Middle frontal gyrus (tissue), 1 donor: ENCODE data around the gene DOCK3.

ENCODE experiments used
- DNase-seq: peaks from one replicate; pipeline ENCODE4 v3.0.0-alpha.2; 2015; ENCODE audit warnings: low spot score; ENCODE audit errors: extremely low spot score

DOCK3 gene, protein sequence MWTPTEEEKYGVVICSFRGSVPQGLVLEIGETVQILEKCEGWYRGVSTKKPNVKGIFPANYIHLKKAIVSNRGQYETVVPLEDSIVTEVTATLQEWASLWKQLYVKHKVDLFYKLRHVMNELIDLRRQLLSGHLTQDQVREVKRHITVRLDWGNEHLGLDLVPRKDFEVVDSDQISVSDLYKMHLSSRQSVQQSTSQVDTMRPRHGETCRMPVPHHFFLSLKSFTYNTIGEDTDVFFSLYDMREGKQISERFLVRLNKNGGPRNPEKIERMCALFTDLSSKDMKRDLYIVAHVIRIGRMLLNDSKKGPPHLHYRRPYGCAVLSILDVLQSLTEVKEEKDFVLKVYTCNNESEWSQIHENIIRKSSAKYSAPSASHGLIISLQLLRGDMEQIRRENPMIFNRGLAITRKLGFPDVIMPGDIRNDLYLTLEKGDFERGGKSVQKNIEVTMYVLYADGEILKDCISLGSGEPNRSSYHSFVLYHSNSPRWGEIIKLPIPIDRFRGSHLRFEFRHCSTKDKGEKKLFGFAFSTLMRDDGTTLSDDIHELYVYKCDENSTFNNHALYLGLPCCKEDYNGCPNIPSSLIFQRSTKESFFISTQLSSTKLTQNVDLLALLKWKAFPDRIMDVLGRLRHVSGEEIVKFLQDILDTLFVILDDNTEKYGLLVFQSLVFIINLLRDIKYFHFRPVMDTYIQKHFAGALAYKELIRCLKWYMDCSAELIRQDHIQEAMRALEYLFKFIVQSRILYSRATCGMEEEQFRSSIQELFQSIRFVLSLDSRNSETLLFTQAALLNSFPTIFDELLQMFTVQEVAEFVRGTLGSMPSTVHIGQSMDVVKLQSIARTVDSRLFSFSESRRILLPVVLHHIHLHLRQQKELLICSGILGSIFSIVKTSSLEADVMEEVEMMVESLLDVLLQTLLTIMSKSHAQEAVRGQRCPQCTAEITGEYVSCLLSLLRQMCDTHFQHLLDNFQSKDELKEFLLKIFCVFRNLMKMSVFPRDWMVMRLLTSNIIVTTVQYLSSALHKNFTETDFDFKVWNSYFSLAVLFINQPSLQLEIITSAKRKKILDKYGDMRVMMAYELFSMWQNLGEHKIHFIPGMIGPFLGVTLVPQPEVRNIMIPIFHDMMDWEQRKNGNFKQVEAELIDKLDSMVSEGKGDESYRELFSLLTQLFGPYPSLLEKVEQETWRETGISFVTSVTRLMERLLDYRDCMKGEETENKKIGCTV (N-terminal part only)

DNA sequence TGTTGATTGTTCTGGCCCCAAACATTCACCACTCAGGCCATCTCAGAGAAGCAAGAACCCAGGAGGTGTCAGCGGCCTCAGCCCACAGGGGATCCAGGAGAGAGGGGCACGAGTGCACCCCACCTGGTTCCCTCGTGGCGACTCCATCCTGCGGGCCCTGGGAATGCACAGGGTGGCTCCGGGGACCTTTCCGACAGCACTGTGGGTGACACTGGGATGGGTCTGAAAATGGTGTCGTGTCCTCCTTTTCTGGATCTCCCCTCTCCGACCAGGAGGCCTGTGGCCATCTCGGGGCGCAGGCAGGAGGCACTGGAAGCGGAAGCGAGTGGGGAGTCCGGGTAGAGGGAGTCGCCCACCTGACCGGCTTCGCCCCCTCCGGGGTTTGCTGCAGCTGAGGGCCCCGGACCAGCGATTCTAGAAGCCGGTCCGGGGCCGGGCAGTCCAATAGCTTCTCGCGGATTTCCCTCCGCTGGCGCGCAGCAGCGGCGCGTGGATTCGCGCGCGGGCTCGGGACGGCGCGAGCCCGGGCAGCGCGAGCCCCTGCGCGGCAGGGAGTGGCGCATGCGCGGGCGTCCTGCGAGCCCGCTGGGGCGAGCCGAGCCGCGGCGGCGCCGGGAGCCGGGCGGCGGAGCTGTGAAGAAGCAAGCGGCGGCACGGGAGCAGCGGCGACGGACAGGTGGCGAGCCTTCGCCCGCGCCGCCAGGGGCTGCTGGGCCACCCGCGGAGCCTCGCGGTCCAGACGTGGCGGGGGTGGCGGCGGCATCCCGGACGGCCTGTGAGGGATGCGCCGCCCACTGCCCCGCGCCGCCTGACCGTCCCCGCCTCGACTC, at the start of gene DOCK3:
Gene DOCK3, plus strand, starts transcription at position 579 of the 830 bp plus-strand sequence. CDS start 337 bp downstream, outside the sequence.
- peak; percentile 61 for DNase-seq

DNA sequence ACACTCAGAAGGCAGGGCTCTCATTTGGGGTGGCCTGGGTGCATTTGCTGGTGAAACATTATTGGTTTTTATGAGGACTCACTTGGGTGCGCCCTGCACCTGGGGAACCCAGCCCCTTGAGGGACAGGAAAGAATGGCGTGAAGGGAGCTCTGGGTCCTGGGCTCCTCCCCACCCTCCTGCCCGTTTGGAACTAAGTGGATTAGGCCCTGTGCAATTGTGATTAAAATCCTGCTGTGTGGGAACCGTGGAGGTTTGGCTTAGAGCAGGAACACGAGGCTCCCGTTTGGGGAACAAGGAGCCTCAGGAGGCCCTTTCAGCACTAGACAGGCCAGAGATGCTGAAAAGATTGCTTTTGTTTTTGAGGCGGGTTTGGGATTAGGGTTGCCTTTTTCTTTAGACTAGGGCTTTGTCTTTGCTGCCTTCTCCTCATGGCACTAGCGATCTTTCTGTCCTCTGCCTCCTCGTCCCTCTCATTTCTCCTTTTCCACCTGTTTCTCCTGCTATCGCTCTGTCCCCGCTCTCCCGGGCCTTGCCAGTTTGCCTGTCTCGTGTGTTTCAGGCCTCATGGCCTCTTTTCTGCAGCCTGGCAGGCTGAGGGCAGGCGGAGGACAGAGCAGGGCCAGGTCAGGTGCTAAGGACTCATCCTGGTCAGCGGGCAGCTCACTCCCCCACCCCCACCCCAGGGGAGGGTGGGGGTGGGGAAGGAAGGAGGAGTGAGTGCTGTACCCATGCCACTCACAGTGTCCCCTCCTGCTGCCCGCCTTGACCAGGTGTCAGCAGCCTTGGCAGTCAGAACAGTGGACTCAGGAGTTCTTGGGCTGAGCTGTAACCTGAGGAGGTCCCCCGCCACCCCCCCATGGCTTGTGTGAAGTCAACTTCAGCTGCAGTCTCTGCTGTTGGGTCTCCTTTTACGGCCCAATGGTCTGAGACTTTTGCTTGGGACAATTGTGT, 49.2 kb upstream of the DOCK3 start:
- DNase-seq, result no peak

DNA sequence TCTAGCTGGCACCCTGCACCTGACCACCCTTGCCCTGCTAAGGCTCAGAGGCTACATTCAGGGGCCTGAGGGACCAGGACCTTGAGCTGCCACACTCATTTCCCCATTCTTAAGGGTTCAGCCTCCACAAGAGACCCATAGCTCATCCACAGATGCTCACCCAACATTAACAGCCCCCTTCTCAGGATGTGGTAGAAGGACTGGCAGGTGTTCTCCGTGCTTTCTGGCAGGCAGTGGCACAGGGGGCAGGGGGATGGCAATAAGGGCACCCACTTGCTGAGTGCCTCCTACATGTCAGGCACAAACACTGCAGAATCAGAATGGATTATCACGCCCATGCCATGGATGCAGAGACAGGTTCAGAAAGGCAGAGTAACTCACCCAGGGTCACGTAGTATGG, 48.3 kb upstream of the DOCK3 start:
- no peak for DNase-seq

DNA sequence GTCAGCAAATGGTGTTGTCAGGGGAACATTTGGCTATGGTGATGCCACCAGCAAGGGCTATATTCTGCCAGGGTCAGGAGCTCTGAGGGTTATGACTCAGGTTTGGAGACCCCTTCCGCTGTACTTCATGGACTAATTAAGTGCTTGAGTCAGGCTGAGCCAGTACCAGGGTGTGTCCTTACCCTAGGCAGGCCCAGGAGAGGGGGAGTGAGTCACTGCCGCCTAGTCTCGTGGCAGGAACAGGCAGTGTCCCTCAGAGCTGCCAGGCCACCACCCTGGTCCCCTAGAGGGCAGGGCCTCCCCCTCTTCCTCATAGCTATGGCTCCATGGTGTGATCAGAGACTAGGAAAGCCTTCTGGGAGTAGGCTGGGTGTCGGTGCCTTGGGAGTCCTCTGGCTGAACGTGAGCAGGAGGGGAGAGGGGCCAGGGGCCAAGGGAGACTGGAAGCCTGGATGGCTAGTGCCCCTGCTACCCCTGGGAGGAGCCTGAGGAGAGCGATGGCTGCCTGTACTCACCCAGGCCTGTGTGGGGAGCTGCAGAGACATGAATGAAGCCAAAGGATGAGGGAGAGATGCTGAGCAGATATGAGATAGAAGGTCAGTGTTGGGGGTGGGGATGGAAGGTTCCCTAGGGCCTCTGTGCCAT, 47.2 kb upstream of the DOCK3 start:
- DNase-seq, result no peak

DNA sequence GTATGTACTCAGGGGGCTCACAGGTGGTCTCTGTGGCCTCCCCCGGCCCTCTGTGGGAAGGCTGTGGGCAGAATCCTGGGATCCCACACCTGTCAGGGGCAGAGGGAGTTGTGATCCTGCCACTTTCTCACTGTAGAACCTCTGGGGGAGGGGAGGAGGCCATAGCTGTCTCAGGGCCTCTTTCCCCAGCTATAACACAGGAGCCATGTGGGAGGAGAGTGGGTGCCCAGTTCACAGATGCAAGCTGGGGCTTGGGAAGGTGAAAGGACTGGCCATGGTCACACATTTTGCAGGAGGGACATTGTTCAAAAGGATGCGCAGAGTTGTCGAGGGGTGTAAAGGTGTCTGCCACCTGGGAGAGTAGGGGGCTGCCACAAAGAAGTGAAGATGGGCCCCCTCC, 46.1 kb upstream of the DOCK3 start:
- no peak for DNase-seq

DNA sequence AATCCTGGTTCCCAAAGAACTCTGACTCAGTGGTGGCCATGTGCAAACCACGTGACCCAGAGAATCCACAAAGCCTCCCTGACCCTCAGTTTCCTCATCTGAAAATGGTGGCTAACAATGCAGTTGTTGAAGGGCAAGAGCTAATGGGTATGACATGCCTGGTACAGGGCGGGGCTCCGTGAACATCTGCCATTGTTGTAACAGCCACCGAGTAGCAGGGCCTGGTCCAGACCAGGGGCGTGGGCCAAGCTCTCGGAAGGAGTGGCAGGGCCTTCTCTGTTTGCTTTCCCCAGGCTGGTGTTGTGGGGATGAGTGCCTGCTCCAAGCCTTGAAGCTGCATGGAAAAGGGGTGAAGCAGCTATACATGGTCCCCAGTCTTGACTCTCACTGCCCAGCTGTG, 44.3 kb upstream of the DOCK3 start:
- no peak for DNase-seq

DNA sequence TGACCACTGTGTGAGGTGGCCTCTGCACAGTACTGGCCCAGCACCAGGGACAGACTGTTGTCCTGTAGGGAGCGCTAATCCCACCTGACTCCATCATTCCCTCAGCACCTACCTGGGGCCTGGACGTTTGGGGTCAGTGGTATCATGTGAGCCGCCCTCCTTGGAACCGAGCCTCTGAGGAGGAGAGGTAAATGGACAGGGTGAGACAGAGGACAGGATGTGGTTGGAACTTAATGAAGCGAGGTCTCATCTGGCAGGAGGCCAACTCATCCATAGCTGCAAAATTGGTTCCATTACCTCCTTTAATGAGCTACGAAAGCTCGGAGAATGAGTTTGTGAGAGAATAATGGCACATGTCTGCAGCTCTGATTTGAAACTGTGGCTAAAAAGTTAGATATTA, 43.9 kb upstream of the DOCK3 start:
- no peak for DNase-seq

DNA sequence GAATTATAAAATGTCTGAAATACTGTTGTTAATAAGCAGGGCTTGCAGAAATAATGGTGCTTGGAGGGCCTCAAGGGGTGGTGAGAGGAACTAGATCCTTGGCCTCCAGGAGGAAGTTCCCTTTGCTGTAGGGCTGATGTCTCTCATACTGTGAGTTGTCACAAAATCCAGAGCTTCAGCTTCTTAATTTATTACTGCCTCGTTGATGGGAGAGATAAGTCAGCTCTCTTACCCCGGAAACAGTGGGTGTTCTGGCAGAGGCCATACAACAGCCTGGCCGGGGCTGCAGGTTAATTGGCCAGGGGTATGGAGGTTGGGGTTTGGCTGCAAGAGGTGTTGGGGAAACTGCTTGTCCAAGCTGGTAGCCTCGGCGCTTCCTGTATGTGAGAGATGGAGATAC, 42.3 kb upstream of the DOCK3 start:
- no peak for DNase-seq

DNA sequence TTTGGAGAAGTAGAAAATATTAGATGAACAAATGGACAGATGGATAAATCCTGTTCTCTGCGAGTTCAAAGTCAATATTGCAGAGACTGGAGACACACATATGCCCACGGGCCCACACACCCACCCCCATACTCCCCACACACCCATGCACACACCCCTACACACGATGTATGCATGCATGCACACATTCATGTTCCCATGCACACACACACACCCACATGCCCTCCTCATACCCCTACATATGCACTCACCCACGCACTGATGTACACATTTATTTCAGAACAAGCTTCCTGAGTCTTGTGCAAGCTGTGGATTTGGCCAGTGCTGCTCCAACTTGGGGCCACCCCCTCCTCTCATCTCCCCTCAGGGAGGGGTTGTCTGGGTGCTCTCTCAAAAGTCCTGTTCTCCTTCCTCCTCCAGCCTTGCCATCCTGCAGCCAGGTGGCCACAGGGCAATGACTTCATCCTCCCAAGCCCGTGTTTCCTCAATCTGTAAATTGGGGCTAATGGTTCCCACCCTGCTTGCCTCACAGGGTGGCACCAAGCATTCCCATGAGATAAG, 41.4 kb upstream of the DOCK3 start:
- DNase-seq, result no peak

DNA sequence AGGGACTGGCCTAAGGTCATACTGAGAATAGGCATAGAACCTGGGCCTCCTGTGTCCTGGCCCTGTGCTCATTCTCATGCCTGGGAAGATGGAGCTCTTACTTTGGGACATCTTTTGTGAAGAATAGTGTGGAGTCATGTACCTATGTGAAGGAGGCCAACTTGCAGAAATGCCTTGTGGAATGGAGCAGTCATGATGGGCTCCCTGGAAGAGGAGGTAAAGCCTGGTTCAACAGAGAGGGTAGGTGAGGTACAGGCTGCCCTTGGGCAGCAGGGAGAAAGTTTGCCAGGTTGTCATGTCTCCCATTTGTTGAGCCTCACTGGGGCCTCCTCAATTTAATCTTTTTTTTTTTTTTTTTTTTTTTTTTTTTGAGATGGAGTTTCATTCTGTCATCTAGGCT, 39.7 kb upstream of the DOCK3 start:
- DNase-seq, result no peak

DNA sequence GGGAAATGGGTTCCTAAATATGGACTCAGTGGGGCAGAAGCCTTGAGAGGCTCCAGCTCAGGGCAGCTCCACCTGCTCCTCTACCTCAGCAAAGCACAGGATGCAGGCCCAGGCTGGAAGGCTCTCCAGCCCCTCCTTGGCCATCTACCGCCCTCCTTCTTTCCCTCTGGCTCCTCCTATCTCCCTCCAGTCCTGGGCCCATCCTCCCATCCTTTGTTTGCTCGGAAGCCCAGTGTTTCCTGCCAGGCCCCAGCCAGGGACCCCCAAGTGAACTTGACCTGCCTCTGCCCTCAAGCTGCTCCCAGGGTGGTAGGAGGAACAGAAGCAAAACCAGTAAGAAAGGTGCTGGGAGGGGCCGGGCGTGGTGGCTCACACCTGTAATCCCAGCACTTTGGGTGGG, 37.7 kb upstream of the DOCK3 start:
- no peak for DNase-seq

DNA sequence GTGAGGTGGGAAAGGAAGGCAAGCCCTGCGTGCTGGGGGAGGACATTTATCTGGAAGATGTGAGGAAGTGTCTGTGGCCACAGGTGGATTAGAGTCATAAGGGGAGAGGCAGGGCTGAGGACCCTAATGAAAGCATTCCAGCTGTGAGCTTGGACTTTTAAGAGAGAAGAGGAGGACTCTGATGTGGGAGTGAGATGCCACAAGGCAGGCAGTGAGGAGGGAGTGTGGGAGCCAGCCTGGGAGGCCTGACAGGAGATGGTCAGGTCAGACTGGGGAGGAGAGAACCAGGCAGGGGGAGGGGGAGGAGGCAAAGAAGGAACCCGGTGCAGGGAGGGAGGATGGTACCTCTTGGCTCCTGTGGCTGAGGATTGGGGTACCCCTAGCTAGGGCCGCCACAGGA, 36.8 kb upstream of the DOCK3 start:
- DNase-seq, result no peak

DNA sequence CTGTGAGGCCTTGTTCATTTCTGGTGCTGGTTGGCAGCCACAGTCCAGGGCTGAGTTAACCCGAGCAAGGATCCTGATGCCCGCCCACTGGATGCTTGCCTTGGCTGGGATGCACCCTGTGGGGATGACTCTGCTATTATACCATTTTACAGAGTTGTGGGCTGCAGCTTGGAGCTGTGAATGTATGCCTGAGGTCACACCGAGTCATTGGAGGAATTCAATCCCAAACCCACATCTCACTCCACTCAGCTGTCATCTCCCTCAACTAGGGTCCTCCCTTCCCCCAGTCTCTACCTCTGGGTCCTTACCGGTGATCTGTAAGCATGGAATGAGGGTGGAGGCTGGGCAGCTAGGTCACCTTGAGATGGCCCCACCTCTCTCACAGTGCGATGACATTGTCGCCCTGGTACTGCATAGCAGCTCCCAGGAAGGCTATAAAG, 35.7 kb upstream of the DOCK3 start:
- no peak for DNase-seq

DNA sequence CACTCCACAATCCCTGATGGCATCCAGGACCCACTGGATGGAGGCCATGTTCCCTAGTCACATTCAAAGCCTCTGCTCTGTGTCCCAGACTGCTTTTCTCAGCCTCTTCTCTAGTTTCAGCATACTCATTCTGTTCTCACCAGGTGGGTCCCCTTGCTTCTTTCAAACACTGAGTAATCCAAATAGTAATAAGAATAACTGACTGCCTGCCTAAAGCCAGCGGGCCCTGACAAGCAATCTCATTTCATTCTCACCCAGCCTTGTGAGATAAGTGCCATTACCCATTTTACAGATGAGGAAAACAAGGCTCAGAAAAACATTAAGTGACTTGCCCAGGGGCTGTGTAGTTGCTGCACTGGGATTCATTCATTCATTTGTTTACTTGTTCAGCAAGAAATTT, 32.3 kb upstream of the DOCK3 start:
- DNase-seq, result no peak

DNA sequence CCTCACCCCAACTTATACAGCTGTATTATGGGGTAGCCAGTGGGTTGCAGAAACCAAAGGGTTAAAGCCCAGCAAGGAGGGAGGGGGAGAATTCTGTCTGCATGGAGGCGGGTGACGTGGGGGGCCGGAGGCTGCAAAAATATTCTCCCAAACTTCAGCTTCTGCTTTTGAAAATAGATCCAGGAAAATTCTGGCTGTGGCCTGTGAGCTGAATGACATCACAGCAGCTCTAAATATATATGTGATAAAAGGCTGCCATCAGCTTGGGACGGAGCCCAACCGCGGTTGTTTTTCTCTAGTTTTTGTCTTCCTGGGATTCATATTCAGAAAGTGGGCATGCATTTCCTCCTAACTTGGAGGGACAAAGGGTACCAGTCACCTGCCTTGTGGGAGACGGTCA, 30.2 kb upstream of the DOCK3 start:
- peak; percentile 56 for DNase-seq

DNA sequence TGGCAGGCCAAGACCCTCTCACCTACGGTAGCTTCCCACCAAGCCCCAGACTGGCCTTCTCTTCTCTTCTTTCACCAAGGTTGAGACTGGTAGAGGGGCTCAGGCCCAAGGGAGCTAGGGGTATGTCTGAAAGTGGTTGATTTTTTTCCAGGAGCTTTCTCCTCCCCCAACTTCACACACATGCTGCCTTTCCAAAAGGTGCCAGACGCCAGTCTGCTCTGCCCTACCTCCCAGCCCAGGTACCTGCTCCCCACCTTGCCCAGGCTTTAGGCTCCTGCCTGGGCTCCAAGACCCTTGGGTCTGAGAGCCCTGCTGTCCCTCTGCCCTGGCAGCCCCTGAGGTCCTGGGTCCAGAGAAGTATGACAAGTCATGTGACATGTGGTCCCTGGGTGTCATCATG, 29.3 kb upstream of the DOCK3 start:
- DNase-seq, result no peak

DNA sequence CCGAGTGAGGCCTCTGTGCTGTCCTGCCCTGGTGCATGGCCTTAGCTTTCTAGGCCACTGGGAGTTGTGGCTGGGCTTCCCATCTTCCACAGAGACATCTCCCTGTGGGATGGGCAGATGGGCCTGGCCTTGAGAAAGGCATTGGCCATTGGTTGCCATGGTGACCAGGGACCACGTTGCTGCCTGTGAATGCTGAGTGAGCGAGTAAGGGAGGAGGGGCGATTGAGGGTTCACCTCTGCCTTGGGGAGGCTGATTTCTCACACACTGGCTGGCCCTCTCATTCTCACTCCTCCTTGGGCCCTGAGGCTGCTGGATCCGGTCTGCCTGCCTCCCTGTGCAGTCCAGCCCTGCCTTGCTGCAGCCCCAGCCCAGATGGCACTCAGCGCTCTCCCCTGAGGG, 26.4 kb upstream of the DOCK3 start:
- no peak for DNase-seq

DNA sequence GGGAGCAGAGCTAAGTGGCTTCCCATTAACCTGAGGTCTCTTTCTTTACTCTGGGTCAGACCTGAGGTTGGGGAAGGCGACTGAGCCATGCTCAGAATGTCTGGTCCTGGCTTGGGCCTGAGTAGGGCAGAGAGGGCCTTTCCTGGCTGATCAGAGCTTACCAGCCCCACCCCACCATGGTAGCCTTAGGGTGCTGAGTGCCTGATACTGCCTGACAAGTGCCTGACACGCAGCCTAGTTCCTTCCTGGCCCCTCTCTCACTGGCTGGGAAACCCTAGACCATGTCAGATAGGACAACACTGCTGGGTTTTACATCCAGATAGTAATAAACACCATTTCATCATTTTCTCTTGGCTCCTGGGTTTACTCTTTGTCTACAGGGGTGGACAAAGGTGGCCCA, 25.8 kb upstream of the DOCK3 start:
- DNase-seq, result no peak

DNA sequence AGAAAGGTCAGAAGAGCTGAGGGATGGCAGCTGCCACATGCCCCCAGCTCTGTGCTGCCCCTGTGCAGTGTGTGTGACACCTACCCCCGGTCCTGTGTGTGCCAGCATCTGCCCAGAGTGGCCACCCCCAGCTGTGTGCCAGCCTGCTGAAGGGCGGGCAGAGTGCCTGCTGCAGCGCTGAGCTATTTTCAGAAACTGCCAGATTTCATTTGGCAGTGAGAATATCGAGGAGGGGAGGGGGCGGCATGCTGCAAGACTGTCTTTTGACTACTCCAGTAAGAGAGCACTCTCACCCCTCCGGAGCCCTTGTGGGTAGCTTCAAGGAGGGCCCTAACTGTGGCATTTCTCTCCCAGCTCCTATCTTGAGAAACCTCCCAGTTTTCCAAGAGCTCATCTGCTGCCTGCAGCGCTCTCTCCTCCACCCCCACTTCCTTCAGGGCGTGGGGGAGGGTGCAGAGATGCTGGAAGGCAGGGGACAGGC, 25.2 kb upstream of the DOCK3 start:
- DNase-seq, result peak; percentile 51
